HG03135 (cell line): Measurements from ENCODE around the gene SLC35F3.
"Not testable (repeated sequence)": the region's sequence is repeated elsewhere in the genome, so short reads cannot be mapped to it uniquely, and the experiment has no call there.

Experiments
- ATAC-seq: cut with Tn5 transposase; IDR thresholded peaks from one replicate; pipeline ENCODE4 v1.9.1; 2021; ENCODE audit warnings: mild to moderate bottlenecking, moderate library complexity; ENCODE audit not compliant: unreplicated experiment

SLC35F3 gene

DNA sequence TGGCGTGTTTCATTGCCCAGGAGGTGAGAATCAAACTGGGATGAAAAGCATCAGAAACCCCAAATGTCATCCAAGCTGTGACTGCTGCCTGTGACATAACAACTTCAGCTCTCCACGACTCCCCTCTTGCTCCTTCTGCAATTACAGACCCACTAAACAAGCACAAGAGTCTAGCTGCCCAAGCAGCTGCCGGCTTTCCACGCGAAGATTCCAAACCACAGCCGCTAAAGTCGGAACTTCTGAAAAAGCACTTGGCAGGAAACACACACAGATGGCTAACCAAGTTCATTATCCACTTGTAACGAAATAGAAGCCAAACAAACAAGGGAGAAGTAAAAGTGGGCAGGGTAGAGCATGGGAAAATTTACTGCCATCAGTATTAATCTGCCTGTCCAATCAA, 198.1 kb downstream of the SLC35F3 start:
- no peak for ATAC-seq

DNA sequence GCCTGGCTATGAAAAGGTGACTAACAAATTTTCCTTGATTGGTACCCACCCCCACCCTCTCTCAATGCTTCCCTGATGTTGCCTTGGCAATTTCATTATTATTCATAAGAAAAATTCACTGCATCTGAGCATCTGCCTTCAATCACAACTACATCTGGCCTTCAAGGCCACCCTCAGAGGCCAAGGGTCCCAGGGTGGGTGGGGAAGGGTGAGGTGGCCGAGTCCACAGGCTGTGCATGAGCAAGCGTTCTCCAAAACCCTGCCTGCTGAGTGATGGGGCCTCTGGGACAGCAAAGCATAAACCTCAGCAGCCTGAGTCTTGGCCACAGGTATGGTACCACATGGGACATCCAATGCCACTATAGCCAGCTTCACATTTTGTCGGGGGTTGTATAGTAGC, 198.7 kb downstream of the SLC35F3 start:
- no peak for ATAC-seq

DNA sequence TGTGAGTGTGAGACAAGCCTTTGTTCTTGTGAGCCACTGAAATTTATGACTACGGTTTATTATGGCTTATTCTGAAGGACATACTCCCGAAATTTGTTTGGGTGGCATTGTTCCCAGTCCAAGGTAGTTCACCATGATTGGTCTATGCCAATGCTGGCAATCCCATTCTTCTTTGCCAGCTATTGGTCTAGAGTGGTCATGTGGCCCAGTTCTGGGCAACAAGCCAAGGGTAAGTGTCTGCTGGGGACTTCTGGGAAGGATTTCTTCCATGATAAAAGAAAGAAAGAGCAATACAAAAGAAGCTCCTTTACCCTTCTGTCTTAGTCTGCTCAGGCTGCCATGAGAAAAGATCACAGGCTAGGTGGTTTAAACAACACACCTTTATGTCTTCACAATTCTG, 201.6 kb downstream of the SLC35F3 start:
- ATAC-seq: no peak

DNA sequence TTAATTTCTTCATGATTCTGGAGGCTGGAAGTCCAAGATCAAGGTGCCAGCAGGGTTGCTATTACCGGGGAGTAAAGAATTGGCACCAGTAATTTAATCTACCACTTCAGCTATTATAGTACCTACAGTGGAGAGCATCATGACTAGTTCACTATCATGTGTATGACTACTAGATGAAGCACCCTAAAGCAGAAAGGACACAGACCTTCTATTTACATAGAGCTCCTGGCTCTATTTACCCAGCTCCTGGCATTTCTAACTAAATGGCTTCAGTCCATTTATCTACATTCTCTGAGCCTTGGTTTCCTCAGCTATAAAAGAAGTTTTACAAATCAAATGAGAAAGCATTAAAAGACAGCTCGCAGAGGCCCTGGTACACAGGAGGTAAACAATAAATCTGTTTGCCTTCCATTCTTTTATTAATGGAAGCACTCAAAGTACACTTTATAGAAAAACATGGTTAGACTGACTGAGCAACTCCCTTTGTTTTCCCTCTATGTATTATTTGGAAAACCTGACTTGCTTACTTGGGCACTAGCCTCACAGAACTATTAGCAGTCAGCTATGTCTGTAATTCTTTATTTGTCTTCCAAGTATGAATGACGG, 203.0 kb downstream of the SLC35F3 start:
- no peak for ATAC-seq

DNA sequence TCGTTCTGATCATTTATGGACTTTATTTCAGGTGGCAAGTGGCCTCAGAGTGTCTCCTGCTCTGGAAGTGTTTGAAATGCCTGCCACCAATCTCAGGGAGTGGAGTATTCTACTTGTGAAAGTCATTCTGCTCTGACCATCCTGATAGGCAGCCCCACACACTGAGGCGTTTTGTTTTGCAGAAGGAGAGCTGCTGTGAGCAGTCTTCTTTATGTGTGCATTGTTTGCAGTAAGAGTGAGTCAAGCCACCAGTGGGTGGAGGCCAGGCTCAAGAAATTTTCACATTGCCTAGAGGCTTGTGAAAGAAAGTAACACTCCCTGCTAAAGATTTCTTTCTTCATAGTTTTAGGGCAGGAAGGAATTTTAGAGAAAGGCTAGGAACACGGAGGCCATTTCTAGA, 204.4 kb downstream of the SLC35F3 start:
- no peak for ATAC-seq

DNA sequence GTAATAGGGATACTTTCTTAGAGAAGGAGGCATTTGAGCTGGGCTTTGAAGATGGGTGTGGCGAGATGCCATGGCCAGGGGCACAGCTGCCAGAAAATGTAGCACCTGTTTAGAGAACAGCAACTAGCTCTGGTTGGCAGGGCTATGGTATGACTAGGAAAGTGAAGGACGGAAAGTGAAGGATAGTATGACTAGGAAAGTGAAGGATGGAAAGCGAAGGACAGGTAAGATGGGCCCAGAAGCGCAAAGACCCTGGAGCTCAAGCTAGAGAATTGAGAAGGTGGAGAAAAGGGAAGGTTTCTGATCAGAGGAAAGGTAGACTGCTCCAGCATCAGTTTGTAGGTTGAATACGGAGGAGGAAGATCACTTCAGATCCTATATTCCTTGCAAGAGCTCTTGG, 205.4 kb downstream of the SLC35F3 start:
- no peak for ATAC-seq

DNA sequence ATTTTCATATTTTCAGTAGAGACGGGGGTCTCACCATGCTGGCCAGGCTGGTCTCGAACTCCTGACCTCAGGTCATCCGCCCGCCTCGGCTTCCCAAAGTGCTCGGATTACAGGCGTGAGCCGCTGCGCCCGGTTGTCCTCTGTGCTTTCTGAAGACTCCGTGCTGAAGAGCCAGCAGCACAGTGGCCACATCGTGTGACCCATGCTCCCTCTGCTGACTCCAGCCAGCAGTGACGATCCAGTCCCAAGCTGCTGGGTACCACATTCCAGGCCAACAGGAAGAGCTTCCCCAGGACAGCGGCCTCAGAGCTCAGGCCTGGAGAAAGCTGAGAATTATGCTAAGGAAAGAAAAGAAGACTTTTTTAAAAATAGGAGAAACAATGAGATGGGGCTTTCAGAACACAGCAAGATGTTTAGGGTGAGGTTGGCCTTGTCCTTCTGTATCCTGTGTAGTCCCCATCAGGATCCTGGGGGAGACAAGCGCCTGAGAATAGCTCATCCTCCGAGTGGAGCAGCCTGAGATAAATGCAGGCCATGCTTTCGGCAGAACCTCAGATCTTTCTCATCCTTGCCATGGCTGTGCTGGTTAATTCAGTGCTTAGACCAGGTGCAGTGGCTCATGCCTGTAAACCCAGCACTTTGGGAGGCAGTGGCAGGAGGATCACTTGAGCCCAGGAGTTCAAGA, 207.1 kb downstream of the SLC35F3 start:
- no peak for ATAC-seq

DNA sequence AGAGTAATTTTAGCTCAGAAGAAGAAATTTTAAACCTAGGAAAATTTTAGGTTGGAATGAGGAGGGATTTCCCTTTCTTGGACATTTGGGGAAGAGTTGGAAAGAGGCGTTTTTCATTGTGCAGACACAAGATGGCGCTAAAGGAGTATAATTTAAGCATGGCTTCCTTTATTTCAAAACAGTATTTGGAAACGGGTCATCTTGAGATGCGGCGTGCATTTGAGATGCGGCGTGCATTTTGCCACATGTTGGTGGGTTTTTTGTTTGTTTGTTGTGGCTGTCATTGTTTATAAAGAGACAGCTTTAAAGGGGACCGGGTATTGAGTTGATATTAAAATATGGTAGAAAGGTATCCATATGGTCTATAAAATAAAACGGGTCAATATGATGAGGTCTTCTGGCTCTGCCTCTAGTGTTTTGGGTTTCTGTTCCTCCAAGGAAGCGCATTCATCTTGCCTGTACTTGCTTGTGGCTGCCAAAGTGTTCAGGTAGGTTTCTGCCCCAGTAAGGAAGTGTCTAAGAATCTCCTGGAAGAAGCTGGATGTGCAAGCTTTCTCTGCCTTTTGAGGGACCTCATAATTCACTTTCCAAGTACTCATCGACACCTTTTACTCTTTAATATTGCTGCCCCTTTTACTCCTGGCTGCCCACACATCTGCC, 210.3 kb downstream of the SLC35F3 start:
- no peak for ATAC-seq

DNA sequence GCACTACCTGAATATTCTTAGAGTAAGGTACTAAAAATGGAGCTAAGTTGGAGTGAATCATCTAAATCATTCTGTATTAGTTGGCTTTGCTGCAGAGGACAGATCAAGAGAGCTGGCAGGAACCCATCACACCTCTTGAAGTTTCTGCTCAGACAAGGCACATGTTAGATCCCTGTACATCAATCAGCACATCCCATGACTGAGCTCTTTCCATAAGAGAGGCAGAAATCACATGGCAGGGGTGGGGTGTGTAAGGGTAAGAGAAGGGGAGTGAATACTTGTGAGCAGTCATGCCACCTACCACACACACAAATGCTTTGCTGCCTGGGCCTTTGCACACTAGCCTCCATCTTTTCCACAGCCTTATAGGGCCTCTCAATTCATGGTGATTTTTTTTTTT, 214.4 kb downstream of the SLC35F3 start:
- ATAC-seq: no peak

DNA sequence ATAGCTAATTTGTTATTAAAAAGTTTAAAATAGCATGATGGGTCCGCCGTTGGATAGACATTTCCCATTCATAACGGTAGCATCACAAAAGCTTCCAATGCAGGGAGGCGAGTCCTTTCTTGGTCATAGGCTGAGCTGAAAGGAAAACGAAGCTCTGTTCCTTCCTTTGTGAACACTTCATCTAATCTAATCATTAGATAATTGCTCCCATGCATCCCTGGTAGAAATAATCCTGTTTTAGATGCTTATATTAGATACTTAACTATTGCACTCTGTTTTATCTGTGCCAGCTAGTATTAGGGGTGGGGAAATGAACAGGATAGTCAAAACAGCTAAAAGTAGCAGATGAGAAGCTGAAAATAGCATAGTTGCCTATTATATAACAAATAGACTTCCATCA, 215.0 kb downstream of the SLC35F3 start:
- ATAC-seq: no peak

DNA sequence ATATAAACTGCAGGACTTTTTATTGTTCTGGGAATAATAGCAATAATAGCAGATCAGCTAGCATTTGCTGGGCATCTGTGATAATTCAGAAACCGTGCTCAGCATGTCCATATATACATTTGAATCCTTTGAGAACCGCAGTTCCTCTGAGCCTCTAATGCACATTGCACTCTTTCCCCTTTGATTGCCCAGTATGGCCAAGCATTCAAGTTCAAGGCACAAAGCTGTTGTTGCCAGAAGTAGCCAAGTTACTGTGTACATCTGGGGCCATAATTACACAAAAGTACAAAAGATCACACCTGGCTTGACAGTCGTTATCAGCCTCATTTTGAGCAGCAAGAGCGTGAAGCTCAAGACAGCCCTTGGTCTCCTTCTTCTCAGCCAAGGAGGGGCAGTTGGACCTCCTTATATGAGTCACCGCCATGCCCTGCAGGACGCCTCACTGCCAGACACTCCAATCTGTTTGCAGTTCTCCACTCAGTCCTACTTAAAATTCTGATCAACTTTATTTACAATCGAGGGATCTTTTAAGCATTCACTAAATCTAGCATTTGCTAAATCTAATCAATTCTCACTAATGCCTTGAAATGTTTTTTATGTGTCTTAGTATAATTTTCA, 216.0 kb downstream of the SLC35F3 start:
- no peak for ATAC-seq

DNA sequence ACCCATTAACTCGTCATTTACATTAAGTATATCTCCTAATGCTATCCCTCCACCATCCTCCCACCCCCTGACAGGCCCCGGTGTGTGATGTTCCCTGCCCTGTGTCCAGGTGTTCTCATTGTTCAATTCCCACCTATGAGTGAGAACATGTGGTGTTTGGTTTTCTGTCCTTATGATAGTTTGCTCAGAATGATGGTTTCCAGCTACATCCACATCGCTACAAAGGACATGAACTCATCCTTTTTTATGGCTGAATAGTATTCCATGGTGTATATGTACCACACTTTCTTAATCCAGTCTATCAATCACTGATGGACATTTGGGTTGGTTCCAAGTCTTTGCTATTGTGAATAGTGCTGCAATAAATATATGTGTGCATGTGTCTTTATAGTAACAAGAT, 217.2 kb downstream of the SLC35F3 start:
- ATAC-seq: not testable (repeated sequence)

DNA sequence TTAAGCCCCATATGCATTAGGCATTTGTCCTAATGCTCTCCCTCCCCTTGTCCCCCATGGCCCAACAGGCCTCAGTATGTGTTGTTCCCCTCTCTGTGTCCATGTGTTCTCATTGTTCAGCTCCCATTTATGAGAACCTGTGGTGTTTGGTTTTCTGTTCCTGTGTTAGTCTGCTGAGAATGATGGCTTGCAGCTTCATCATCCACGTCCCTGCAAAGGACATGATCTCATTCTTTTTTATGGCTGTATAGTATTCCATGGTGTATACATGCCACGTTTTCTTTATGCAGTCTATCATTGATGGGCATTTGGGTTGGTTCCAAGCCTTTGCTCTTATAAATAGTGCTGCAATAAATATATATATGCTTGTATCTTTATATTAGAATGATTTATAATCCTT, 218.1 kb downstream of the SLC35F3 start:
- ATAC-seq: not testable (repeated sequence)

DNA sequence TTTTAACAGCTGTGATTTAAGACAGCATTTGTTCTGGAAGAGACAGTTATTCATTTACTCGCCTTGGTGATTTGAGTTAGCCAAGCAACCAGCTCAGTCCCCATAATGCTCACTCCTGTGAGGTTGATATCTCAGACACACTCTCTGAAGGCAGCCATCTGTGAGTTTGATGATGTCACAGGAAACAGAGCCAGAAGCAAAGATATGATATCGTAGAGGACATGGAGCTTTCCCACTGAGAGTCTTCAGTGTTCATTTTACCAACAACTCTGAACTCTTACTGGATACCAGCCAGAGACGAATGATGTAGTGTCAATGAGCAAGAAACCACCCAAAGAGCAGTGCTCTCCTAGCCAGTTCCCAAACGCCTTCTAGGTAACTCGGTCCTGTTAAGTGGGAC, 219.4 kb downstream of the SLC35F3 start:
- ATAC-seq: no peak

DNA sequence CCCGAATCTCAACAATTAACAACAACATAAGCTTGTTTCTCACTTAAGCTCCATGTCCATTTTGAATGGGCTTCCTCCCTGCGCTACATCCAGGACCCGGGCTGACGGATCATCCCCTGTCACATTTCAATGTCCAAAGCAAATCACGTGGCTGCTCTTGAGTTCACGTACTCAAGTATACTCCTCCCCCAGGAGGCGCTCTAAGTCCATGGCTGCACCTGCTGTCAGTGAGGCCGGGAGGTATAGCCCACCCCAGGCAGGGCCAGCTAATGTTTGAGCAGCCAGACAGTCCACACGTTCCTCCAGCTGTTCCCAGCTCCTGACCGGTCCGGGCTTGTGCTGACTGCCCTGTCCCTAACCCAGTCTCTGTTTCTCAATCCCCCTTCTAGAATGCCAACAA, 220.8 kb downstream of the SLC35F3 start:
- no peak for ATAC-seq

DNA sequence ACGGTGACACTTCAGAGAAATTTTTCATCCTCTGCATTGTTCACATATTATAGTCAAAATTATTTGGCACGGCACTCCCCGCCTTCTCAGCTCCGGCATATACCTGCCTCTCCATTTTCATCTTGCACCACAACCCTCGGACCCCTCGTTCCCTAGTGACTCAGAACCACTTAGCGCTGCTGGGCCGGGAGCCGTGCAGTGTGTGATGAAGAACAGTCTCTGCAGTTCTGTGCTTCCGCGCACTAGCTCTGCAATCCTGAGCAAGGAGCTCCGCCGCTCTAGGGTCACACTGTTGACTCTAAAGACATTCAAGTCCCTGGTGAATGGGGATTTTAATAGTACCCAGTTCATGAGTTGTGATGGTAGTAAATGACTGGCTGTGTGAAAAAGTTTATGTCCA, 221.2 kb downstream of the SLC35F3 start:
- no peak for ATAC-seq

DNA sequence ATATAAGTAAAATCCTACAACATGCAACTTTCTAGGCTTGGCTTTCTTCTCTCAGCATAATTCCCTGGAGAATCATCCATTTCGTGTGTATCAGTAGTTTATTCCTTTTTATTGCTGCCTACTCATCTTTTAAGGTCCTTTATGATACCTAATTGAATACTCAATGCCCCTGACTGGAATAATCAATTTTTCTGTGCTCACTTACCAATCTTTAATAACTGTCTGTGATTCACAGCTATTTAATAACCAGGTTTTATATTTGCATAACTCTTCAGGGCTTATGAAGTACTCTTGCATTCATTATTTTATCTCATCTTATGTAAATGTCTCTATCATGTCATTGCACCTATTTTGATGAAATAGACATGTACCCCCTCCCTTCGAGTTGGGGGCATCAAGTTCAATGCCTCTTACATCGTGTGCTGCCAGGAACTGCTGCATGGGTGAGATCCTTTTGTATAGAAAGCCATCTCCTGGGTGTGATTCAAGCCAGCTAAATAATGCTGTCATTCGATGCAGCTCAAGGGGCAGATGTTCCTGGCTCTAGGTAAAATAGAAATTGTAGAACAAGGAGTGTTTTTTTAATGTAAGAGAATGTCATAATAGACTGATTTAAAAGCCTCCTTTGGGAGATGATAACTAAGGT, 222.7 kb downstream of the SLC35F3 start:
- no peak for ATAC-seq

DNA sequence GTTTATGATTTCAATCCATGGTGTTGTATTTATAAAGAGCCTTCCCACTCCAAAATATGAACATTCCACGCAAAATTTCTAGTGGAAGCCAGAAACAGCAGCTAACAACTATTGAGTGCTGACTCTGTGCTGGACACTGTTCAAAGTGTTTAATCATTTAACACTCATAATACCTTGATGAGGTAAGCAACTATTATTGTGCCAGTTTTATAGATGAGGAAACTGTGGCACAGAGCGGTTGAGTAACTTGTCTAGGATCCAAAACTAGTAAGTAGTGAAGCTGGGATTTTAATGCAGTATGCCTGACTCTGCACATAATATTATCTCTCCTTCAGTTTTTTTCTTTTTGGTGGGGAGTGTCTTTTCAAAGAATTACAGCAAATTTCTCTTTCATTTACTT, 228.3 kb downstream of the SLC35F3 start:
- no peak for ATAC-seq

DNA sequence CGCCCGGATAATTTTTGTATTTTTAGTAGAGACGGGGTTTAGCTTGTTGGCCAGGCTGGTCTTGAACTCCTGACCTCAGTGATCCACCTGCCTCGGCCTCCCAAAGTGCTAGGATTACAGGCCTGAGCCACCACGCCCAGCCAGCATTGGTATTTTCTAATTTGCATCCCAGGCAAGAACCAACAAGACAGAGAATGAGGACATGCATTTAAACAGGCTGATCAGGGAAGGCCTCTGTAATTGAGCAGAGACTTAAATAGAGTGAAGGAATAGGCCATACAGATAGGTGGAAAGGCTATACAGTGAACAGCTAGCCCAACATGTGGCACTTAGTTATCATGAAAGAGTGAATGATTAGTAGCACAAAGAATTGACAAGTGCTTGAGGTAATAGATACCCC, 230.4 kb downstream of the SLC35F3 start:
- no peak for ATAC-seq

DNA sequence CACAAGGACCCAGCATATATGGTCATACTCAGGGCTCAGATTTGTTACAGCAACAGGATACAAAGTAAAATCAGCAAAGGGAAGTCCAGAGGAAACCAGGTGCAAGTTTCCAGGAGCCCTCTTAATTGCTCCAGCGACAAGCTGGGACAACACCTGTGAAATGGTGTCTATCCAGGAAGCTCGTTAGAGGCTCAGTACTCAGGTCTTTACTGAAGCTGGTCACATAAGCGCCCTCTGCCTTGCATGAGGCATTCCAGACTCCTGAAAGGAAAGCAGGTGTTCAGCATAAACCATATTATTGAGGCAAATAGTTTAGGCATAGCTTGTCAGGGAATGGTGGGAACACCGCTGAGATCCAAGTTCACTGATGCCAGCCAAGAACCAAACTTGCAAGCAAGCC, 231.0 kb downstream of the SLC35F3 start:
- no peak for ATAC-seq

DNA sequence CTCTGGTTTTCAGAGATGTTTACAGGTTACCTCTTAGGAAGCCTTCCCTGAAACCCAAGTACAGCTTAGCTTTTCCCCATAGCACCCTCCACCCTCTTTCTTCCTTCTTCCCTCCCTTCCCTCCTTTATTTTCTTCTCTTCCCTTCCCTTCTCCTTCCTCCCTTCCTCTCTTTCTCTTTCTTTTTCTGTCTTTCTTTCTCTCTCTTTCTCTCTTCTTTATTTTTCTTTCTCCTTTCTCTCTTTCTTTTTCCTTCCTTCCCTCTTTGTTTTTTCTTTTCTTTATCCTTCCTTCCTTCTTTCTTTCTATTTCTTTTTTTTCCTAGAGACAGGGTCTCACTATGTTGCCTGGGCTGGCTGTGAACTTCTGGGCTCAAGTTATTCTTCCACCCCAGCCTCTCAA, 231.6 kb downstream of the SLC35F3 start:
- no peak for ATAC-seq

DNA sequence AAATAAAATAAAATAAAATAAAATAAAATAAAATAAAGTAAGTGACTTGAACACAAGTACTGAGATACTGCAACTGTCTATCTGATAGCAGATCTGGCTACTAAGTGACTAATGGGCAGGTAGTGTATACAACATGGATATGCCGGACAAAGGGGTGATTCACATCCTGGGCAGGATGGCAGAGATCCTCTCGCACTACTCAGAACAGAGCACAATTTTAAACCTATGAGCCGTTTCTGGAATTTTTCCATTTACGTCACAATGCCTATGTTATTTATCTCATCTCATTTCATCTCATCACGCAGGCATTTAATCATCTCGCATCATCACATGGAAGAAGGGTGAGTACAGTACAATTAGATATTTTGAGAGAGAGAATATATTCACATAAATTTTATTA, 235.5 kb downstream of the SLC35F3 start:
- no peak for ATAC-seq
